Hippocampal formation (tissue), 2 donors: ENCODE results near the gene PRKG1.
"Not testable (repeated sequence)": the region's sequence is repeated elsewhere in the genome, so short reads cannot be mapped to it uniquely, and the experiment has no call there.

Experiments
- DNase-seq, 2 donors: peaks; one replicate each; lab custom pipeline; 2025; lab: John Stamatoyannopoulos, UW

The PRKG1 gene

GRCh38 chr10:51170518-51171245 lies 96.4 kb downstream of the PRKG1 start:
- DNase-seq, result no peak

- no peak for DNase-seq
Observed at GRCh38 chr10:51171946-51172345, 97.7 kb downstream of the PRKG1 start.

- no peak for DNase-seq
Observed at GRCh38 chr10:51176976-51177695, 102.8 kb downstream of the PRKG1 start.

- DNase-seq, result no peak
Observed at GRCh38 chr10:51178634-51179033, 104.3 kb downstream of the PRKG1 start.

- no peak for DNase-seq
Observed at GRCh38 chr10:51180141-51180540, 105.9 kb downstream of the PRKG1 start.

- DNase-seq, result no peak
Observed at GRCh38 chr10:51183783-51184182, 109.5 kb downstream of the PRKG1 start.

- DNase-seq, result no peak
Observed at GRCh38 chr10:51186361-51186760, 112.1 kb downstream of the PRKG1 start.

- no peak for DNase-seq
Observed at GRCh38 chr10:51188008-51188407, 113.7 kb downstream of the PRKG1 start.

GRCh38 chr10:51188866-51189265 lies 114.6 kb downstream of the PRKG1 start:
- no peak for DNase-seq

GRCh38 chr10:51196508-51197175 lies 122.4 kb downstream of the PRKG1 start:
- no peak for DNase-seq

GRCh38 chr10:51198170-51198569 lies 123.9 kb downstream of the PRKG1 start:
- DNase-seq, result no peak

GRCh38 chr10:51201947-51202346 lies 127.7 kb downstream of the PRKG1 start:
- DNase-seq, result no peak

GRCh38 chr10:51203359-51203758 lies 129.1 kb downstream of the PRKG1 start:
- DNase-seq, result no peak

GRCh38 chr10:51204066-51204465 lies 129.8 kb downstream of the PRKG1 start:
- no peak for DNase-seq

- DNase-seq, result no peak
Observed at GRCh38 chr10:51204701-51205100, 130.4 kb downstream of the PRKG1 start.

GRCh38 chr10:51206500-51206899 lies 132.2 kb downstream of the PRKG1 start:
- DNase-seq, result no peak

- DNase-seq, result not testable (repeated sequence)
Observed at GRCh38 chr10:51212937-51213336, 138.7 kb downstream of the PRKG1 start.

GRCh38 chr10:51214207-51215196 lies 140.2 kb downstream of the PRKG1 start:
- no peak for DNase-seq

GRCh38 chr10:51215951-51216834 lies 141.9 kb downstream of the PRKG1 start:
- no peak for DNase-seq

GRCh38 chr10:51217505-51217904 lies 143.2 kb downstream of the PRKG1 start:
- DNase-seq, result no peak
